GM08714 (cell line): ENCODE results near the gene MYL4.
"Not testable (repeated sequence)": the region's sequence is repeated elsewhere in the genome, so short reads cannot be mapped to it uniquely, and the experiment has no call there.

ENCODE experiments used
- H3K4me3 ChIP-seq: fragments of 200-500 bp; sonication (Bioruptor generic); 2 replicates; pipeline ENCODE4 v1.5.1; 2014; ENCODE audit warnings: mild to moderate bottlenecking, low read length, inconsistent platforms
- ZNF274 ChIP-seq: IDR thresholded peaks from 2 replicates; pipeline ENCODE4 v1.6.1; 2012; ENCODE audit warnings: mild to moderate bottlenecking, low read depth, low read length

MYL4 gene

DNA sequence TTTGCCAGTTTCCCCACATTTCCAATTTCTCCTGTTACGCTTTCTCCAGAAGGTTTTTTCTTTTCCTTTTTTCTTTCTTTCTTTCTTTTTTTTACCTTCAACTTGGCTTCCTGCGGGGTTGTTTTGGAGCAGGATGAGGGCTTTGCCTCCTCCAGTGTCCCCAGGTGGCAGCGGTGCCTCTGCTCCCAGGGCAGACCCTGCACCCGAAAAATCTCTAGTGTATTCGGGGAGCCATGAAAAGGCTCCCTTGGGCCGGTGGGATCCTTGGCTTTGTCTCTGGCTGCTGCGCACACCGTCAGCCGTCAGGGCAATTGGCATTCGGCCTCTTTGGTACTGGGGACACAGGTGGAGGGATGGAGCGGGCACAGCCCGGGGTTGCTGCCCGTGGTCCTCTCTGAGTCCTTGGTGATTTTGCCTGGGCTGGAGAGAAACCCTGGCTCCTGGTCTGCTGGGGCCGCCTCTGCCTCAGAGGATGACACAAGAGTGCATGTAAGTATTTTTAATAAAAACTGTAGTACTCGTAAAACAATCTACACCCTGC lies 45.3 kb downstream of the MYL4 start:
- no peak for TF ChIP-seq ZNF274

DNA sequence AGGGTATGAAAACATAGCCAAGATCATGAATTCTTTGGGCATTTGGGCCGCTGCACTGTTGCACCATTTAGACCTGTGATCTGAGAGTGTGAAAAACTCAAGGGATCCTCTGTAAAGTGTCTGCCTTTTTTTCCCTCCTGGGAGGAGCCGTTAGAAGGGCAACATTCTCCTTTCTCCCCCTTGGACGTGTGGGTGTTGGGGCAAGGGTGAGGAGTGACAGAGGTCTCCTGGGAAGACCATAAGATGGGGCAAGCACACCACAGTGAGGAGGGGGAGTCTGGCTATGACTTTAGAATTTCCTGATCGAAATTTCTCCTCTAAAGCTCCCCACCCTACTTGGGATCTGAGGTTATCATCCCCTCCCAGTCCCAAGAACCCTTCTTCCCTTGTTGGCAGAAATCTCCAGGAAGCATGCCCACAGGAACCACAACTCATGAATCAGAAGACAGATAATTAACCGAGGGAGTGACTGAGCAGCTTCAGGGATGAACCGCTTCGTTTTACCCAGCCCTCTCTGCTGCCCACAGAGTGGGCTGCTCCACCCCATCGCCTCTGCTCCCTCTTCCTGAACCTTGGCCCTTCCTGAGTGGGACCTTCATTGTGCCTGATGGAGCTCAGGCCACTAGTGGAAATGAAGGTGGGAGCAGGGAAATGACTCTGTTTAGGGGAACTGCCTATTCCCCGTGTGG lies 48.6 kb downstream of the MYL4 start:
- H3K4me3 ChIP-seq = peak overlapping the region; percentile 15; the same call in 1 of the 2 replicates
- no peak for TF ChIP-seq ZNF274

More for the DNA sequence above, 45.3 kb downstream of the MYL4 start:
- H3K4me3 ChIP-seq = peak overlapping the region; percentile 70

DNA sequence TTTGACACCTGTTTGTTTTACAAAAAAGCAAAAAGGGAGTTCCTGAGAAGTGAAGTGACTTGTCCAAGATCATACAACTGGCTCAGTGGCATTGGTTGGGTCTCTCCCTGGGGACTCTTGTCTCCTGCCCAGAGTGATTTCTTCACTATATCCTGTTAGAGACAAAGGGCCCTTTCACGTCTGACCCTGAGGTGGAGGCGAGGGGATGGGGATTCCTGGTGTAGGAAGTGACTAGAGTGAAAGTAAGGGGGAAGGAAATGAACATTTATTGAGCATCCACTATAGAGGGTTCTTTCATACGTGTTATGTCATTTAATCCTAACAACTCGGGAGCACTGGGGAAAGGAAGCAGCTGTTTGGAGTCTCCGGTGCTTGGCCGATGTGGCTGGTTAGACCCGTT lies 53.4 kb downstream of the MYL4 start:
- TF ChIP-seq ZNF274 = no peak
- H3K4me3 ChIP-seq = no peak overlapping the region

DNA sequence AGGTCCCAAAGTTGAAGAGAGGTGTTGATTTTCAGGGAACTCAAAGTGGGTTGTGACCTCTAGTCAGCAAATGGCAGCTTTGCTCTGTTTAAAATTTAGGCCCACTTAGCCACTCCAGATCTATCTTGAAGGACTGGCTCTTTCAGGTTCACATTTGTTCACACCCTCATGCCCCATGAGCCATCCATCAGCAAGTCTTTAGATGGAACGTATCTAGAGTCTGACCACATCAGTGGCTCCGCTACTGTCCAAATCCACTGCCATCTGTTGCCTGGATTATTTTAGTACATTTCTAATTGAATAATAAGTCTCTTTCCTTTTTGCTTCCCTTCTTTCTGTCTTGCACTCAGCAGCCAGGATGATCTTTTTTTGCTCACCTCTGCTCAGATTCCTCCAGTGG lies 55.0 kb downstream of the MYL4 start:
- no peak for TF ChIP-seq ZNF274
- no peak overlapping the region for H3K4me3 ChIP-seq

DNA sequence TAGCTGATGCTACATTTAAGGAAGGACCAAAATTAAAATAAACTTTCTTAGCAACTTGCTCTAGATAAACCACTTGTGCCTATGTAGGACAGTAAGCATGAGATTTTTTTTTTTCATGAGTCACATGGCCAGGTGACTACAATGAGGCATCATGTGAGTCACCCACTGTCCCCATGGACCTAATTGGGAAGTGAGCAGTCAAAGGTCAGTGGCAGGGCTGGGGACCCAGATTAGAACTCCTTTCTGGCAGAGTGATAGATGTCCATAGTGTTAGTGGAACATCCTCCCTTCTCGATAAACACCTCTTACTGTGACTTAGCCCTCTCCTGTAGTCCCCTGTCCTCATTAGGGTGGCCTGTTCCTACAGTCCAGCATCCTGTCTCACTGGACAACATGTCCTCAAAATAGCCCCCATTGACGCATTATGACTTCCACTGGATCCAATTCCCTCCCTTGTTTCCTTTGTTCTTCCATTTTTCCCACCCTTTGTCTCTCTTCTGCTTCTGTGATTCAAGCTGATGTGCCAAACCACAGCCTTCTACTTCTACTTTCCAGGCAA lies 56.9 kb downstream of the MYL4 start:
- H3K4me3 ChIP-seq = no peak overlapping the region
- no peak for TF ChIP-seq ZNF274

DNA sequence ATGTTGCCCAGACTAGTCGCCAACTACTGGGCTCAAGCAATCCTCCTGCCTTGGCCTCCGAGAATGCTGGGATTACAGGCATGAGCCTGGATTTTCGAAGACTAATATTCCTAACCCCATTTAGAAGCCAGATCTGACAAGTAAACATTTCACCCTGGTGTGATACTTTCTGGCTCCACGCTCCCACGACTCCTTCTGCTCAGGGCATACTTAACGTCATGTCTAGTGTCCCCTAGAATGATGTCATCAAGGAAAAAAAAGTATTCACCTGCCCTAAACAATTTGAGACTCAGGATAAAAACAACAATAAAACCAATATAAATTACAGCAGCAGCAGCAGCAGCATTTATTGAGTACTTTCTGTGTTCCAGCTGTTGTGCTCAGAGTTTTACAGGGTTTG lies 57.6 kb downstream of the MYL4 start:
- TF ChIP-seq ZNF274 = no peak
- no peak overlapping the region for H3K4me3 ChIP-seq

DNA sequence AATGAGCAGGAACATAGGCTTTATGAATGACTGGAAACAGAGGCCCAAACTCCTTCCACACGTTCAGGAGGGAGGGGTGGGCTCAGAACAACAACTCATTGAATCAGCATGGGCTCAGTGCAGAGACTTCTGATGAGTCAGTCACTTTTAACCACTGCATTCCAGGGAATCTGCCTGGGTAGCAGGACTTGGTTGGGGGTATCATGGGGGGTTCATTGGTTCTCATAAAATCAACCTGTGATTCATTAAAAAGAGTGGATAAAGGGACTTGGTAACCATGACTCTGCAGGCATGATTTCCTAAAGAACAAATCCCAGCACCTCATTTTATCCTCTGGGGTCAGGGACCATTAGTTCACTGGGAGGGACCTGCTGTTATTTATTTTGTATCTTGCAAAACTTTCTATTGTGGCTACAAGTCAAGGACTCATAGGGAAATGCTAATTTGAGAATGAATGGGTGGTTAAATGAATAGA lies 58.2 kb downstream of the MYL4 start:
- H3K4me3 ChIP-seq = no peak overlapping the region
- no peak for TF ChIP-seq ZNF274

DNA sequence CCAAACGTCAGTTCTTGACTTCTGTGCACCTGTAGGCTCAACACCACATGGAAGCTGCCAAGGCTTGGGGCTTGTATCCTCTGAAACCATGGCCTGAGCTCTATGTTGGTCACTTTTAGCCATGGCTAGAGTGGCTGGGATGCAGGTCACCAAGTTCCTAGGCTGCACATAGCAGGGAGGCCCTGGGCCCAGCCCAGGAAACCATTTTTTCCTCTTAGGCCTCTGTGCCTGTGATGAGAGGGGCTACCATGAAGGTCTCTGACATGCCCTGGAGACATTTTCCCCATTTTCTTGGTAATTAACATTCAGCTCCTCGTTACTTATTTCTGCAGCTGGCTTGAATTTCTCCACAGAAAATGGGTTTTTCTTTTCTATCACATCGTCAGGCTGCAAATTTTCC lies 59.8 kb downstream of the MYL4 start:
- H3K4me3 ChIP-seq = not testable (repeated sequence)

DNA sequence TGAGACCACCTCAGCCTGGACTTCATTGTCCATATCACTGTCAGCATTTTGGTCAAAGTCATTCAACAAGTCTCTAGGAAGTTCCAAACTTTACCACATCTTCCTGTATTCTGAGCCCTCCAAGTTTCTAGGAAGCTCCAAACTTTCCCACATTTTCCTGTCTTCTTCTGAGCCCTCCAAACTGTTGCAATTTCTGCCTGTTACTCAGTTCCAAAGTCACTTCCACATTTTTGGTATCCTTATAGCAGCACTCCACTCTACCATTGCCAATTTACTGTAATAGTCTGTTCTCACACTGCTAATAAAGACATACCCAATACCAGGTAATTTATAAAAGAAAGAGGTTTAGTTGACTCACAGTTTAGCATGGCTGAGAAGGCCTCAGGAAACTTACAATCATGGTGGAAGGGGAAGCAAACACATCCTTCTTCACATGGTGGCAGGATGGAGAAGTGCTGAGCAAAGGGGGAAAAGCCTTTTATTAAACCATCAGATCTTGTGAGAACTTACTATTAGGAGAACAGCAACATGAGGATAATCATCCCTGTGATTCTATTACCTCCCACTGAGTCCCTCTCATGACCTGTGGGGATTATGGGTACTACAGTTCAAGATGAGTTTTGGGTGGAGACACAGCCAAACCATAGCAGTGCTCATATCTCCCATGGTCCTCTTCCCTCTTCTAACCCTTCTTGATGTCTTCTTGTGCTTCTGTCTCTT lies 60.6 kb downstream of the MYL4 start:
- H3K4me3 ChIP-seq = not testable (repeated sequence)

DNA sequence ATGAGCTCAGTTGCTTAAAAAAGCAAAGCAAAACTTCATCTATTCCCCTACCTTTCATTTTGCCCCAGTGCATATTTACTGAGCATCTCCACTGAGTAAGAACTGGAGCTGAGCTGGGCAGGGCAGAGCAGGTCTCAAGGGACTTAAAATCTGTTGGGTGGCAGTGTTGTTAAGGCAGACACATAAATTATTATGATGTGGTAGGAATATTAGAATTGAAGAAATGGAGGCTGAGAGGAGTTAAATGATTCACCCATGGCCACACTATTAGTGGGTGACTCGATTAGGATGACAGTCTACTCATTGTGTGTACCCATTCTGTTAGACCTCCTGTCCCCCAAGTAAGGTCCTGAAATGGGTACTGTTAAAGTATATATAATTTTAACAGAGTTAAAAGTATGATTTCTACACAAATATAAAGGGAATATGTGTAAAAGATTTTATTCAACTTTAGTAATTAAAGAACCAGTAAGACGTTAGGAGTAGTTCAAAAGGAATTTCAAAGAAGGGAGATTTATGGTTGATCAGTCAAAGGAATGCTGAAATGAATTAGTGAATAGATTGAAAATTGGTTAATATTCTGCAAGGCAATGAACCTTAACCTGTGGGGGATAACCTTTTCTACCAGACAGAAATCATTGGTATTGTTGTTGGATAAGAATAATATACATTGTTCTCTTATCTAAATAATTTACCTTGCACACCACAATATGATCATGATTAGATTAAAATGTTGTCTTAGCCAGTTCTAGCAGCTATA lies 62.0 kb downstream of the MYL4 start:
- H3K4me3 ChIP-seq = no peak overlapping the region
- TF ChIP-seq ZNF274 = no peak

DNA sequence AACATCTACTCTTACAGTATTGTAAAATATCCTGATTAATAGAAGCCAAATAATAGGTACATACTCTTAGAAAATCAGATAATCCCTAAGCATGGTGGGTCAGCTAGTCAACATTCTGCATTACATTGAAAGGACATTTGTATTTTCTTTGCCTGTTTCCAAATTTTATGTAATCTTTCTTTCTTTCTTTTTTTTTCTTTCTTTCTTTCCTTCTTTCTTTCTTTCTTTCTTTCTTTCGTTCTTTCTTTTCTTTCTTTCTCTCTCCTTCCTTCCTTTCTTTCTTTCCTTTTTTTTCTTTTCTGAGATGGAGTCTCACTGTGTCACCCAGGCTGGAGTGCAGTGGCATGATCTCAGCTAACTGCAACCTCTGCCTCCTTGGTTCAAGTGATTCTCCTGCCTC lies 63.3 kb downstream of the MYL4 start:
- TF ChIP-seq ZNF274 = no peak
- H3K4me3 ChIP-seq = no peak overlapping the region

DNA sequence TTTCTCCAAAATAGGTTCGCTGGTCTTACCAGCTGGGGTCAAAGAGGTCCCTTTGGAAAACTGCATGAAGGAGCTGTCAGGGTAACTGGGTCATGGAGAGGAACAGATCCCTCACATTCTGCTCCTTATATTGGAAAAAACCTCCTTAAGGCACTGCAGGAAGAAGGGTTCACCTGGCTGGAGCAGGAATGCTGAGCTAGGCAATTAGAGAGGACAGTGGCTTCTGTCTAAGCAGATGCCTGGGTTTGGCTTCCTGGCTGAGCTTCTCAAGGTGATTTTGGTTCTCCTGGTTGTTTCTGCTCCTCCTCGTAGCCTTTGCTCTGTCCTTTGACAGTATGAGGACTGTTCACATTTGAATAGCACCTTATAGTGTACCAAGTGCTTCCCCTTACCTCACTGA lies 64.1 kb downstream of the MYL4 start:
- no peak overlapping the region for H3K4me3 ChIP-seq
- no peak for TF ChIP-seq ZNF274
